Keratinocyte (primary cell): ENCODE data around the gene C19orf73. TPM values are rescaled to one million over a fixed set of nuclear protein-coding genes. Genes with fewer than 3 reads are reported as not detected.

Source experiments
- DNase-seq: peaks from one replicate; pipeline ENCODE4 v3.0.0-alpha.2; 2011; ENCODE audit warnings: low read depth, missing footprints, low spot score
- FAIRE-seq: peaks from 2 replicates; lab custom pipeline; 2011; peaks lifted over from hg19 to GRCh38; lab: Jason Lieb, UNC
- H2AFZ ChIP-seq: 2 replicates; pipeline ENCODE4 v1.6.0; 2012; ENCODE audit warnings: low read length, control low read depth, inconsistent platforms; ENCODE audit not compliant: control insufficient read depth
- H3K27ac ChIP-seq: 2 replicates; pipeline ENCODE4 v1.5.1; 2011; ENCODE audit warnings: low read length; ENCODE audit not compliant: control insufficient read depth, insufficient read depth
- H3K27me3 ChIP-seq: 3 replicates; pipeline ENCODE4 v1.6.0; 2011; ENCODE audit warnings: low read length; ENCODE audit not compliant: control insufficient read depth, insufficient read depth; ENCODE audit errors: extremely low read depth
- H3K36me3 ChIP-seq, 2 experiments: 2 replicates in 1 of 2; 3 replicates in 1 of 2; pipeline ENCODE4 v1.5.1; 2011; ENCODE audit warnings: low read length in 2 of 2, mild to moderate bottlenecking in 1 of 2; ENCODE audit not compliant: control insufficient read depth in 2 of 2, insufficient read depth in 2 of 2; ENCODE audit errors: extremely low read depth in 1 of 2
- H3K4me1 ChIP-seq: 3 replicates; pipeline ENCODE4 v1.5.1; 2011; ENCODE audit warnings: low read length; ENCODE audit not compliant: control insufficient read depth, insufficient read depth; ENCODE audit errors: extremely low read depth
- H3K4me2 ChIP-seq: 3 replicates; pipeline ENCODE4 v1.6.0; 2011; ENCODE audit warnings: low read depth, low read length; ENCODE audit not compliant: control insufficient read depth, insufficient read depth; ENCODE audit errors: extremely low read depth
- H3K4me3 ChIP-seq, 3 experiments: fragments of 200-600 bp in 1 of 3; sonication (generic) in 1 of 3; 2 replicates in 2 of 3; 3 replicates in 1 of 3; pipeline ENCODE4 v1.5.1; 2011 to 2016; ENCODE audit warnings: low read length in 3 of 3, mild to moderate bottlenecking in 3 of 3, control low read depth in 2 of 3, inconsistent platforms in 1 of 3, low read depth in 1 of 3, mixed read lengths in 1 of 3, mixed run types in 1 of 3, moderate library complexity in 1 of 3; ENCODE audit not compliant: control insufficient read depth in 2 of 3, insufficient read depth in 2 of 3; ENCODE audit errors: extremely low read depth in 1 of 3
- H3K79me2 ChIP-seq: 2 replicates; pipeline ENCODE4 v1.6.0; 2012; ENCODE audit warnings: low read length; ENCODE audit not compliant: control insufficient read depth, insufficient read depth
- H3K9ac ChIP-seq: 3 replicates; pipeline ENCODE4 v1.6.0; 2011; ENCODE audit warnings: low read length; ENCODE audit not compliant: control insufficient read depth, insufficient read depth; ENCODE audit errors: extremely low read depth
- H3K9me1 ChIP-seq: 3 replicates; pipeline ENCODE4 v1.6.0; 2011; ENCODE audit warnings: low read length; ENCODE audit not compliant: control insufficient read depth, insufficient read depth; ENCODE audit errors: extremely low read depth
- H3K9me3 ChIP-seq: 2 replicates; pipeline ENCODE4 v1.5.1; 2012; ENCODE audit warnings: low read depth, low read length; ENCODE audit not compliant: control insufficient read depth
- H4K20me1 ChIP-seq: 3 replicates; pipeline ENCODE4 v1.6.0; 2011; ENCODE audit warnings: low read length; ENCODE audit not compliant: control insufficient read depth, insufficient read depth; ENCODE audit errors: extremely low read depth
- EZH2 ChIP-seq: IDR thresholded peaks from one replicate; pipeline ENCODE4 v1.6.1; 2012; ENCODE audit warnings: inconsistent platforms, mild to moderate bottlenecking, low read length, moderate library complexity
- dilution Hi-C: fragments of 300-500 bp; cut with MboI; formaldehyde crosslinking; loops from one replicate; pipeline ENCODE4 v1.7.0; 2020; ENCODE audit warnings: low sequenced_read_pairs; ENCODE audit not compliant: extremely low pct_ligation_motif_present
- polyA plus RNA-seq, 5 experiments: library from polyadenylated mRNA; depleted of rRNA in 3 of 5; stranded (reverse) in 3 of 5; stranded (forward) in 1 of 5; unstranded in 1 of 5; fragments of >200 nt; gene quantifications; 1 replicate in 1 of 5; 2 replicates in 3 of 5; 3 replicates in 1 of 5; pipeline versions ENCODE4 v1.2.1 to v1.2.3, GENCODE V29; 2011 to 2012; ENCODE audit warnings: missing spikeins in 2 of 5, low read depth in 1 of 5, low replicate concordance in 1 of 5
- TF ChIP-seq, protein P1 (sequence below), 3 experiments: IDR thresholded peaks in 1 of 3; conservative IDR thresholded peaks in 1 of 3; optimal IDR thresholded peaks in 1 of 3; 2 replicates in 2 of 3; 3 replicates in 1 of 3; pipeline versions ENCODE3 to v1.5.1; 2011; ENCODE audit warnings: low read length in 3 of 3, mild to moderate bottlenecking in 3 of 3, moderate library complexity in 2 of 3, control low read depth in 1 of 3, inconsistent platforms in 1 of 3; ENCODE audit not compliant: insufficient read depth in 2 of 3; ENCODE audit errors: extremely low read depth in 1 of 3

Gene C19orf73
- polyA plus RNA-seq, 1 donor (not counting 4 experiments of a cell fraction or from before 2014, with no cell fraction given), result 0.71 TPM

DNA sequence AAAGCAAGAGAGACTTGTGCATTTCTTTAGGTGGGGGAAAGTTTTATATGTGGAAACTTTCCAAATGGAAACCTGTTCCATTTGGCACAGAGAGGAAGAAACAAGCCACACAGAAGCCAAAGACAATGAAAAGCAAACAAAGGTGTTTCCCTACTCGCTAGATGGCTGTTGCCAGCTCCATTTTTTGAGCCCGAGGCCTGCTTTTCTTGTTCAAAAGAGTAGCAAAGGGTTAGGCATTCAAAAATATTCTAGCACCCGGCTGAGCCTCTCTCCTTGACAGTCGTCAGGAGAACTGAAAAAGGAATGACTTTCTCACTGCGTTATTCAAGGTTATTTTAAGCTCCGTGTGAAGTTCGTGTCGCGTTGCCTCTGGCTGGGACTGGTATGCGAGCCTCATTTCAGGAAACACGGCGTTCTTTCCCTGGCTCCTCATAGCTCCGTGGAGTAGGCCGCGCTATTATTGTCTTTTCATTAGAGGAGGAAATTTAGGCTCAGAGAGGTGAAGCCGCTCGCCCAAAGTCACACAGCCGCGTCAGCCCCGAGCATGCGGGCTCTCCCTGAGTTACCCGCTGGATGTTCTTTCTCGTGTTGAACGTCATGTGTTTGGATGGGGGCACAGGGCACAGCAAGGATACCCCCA is 46.3 kb upstream of the C19orf73 start:
- FAIRE-seq (no peak), DNase-seq (no peak)
- no peak for TF ChIP-seq EZH2
- TF ChIP-seq, protein P1, sequence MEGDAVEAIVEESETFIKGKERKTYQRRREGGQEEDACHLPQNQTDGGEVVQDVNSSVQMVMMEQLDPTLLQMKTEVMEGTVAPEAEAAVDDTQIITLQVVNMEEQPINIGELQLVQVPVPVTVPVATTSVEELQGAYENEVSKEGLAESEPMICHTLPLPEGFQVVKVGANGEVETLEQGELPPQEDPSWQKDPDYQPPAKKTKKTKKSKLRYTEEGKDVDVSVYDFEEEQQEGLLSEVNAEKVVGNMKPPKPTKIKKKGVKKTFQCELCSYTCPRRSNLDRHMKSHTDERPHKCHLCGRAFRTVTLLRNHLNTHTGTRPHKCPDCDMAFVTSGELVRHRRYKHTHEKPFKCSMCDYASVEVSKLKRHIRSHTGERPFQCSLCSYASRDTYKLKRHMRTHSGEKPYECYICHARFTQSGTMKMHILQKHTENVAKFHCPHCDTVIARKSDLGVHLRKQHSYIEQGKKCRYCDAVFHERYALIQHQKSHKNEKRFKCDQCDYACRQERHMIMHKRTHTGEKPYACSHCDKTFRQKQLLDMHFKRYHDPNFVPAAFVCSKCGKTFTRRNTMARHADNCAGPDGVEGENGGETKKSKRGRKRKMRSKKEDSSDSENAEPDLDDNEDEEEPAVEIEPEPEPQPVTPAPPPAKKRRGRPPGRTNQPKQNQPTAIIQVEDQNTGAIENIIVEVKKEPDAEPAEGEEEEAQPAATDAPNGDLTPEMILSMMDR (optimal IDR thresholded peaks at IDR 0.05 in 1 of 3, IDR thresholded peaks at IDR 0.05 in 1 of 3, conservative IDR thresholded peaks at IDR 0.05 in 1 of 3; ENCODE audit: extremely low read depth in 1 of 3, insufficient read depth in 2 of 3, low read length in 3 of 3), result no peak
- no peaks in the 10 kb centered on the region for H3K4me1 ChIP-seq
- H2AFZ ChIP-seq, result no peak overlapping the region
- H3K9me1 ChIP-seq, result no peaks in the 10 kb centered on the region
- H3K4me2 ChIP-seq, result no peak overlapping the region
- H3K27ac ChIP-seq, result no peak overlapping the region
- peaks cover 0 to 18% of the 10 kb centered on the region in 2 experiments for H3K36me3 ChIP-seq
- dilution Hi-C loops, result no loop called here
- H3K79me2 ChIP-seq, result no peaks in the 10 kb centered on the region
- H3K4me3 ChIP-seq, result no peak overlapping the region
- H3K9me3 ChIP-seq, result no peaks in the 10 kb centered on the region
- peaks cover 3% of the 10 kb centered on the region for H4K20me1 ChIP-seq
- H3K27me3 ChIP-seq, result no peaks in the 10 kb centered on the region
- H3K9ac ChIP-seq, result no peak overlapping the region

DNA sequence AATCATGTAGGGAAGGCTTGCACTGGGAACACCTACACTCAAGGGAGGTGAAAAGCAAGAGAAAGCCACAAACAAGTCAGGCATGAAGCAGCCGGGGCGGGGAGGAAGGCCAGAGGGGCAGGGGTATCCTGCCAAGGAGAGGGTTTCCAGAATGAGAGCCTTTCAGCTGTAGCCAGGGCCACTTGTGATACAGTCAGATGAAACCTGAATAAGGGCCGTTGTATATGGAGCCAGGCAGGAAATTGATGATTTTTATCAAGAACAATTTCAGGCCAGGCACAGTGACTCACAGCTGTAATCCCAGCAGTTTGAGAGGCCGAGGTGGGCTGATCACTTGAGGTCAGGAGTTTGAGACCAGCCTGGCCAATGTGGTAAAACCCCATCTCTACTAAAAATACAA is 43.0 kb upstream of the C19orf73 start:
- H4K20me1 ChIP-seq, result peaks cover 3% of the 10 kb centered on the region
- H3K27me3 ChIP-seq, result no peaks in the 10 kb centered on the region
- DNase-seq, result no peak
- H3K79me2 ChIP-seq, result peaks cover 7% of the 10 kb centered on the region
- no peak overlapping the region for H3K9ac ChIP-seq
- no peak for FAIRE-seq
- H2AFZ ChIP-seq, result no peak overlapping the region
- no peak overlapping the region for H3K27ac ChIP-seq
- TF ChIP-seq, protein P1 (optimal IDR thresholded peaks at IDR 0.05 in 1 of 3, IDR thresholded peaks at IDR 0.05 in 1 of 3, conservative IDR thresholded peaks at IDR 0.05 in 1 of 3; ENCODE audit: extremely low read depth in 1 of 3, insufficient read depth in 2 of 3, low read length in 3 of 3), result no peak
- no peak for TF ChIP-seq EZH2
- dilution Hi-C loops, result no loop called here
- no peaks in the 10 kb centered on the region for H3K9me1 ChIP-seq
- peaks cover 6% of the 10 kb centered on the region for H3K4me1 ChIP-seq
- no peaks in the 10 kb centered on the region for H3K9me3 ChIP-seq
- no peak overlapping the region for H3K4me2 ChIP-seq
- H3K36me3 ChIP-seq, result peaks cover 4 to 13% of the 10 kb centered on the region in 2 experiments
- H3K4me3 ChIP-seq, result no peak overlapping the region
